Caco-2 (cell line): ENCODE measurements around the gene HDC. TPM values are rescaled to one million over a fixed set of nuclear protein-coding genes. Genes with fewer than 3 reads are reported as not detected.

ENCODE experiments used
- BruUV-seq: library from RNA; stranded (reverse); fragments of 400-500 nt; replicated peaks from 2 replicates; lab custom pipeline; 2021; lab: Mats Ljungman, UMichigan
- CTCF ChIA-PET: fragments of 300-600 bp; sonication (Branson Sonifier 250); formaldehyde crosslinking; loops from one replicate; lab custom pipeline; 2022; ENCODE audit warnings: antibody characterized with exemption; lab: Charles Lee
- POLR2A ChIA-PET: fragments of 300-600 bp; sonication (Branson Sonifier 250); formaldehyde crosslinking; loops from one replicate; lab custom pipeline; 2022; ENCODE audit warnings: antibody characterized with exemption; lab: Charles Lee
- DNase-seq, 2 experiments: peaks; one replicate each; pipeline versions ENCODE4 v3.0.0 to v3.0.0-alpha.2; 2020 to 2022
- H3K27me3 ChIP-seq: replicated peaks from 2 replicates; pipeline ENCODE4 v1.6.0; 2011; ENCODE audit warnings: low read length; ENCODE audit not compliant: control insufficient read depth, insufficient read depth
- H3K36me3 ChIP-seq: 2 replicates; pipeline ENCODE4 v1.5.1; 2011; ENCODE audit warnings: low read length; ENCODE audit not compliant: control insufficient read depth, insufficient read depth
- H3K4me1 ChIP-seq: fragments of 250-450 bp; sonication (Bioruptor Pico); 2 replicates; pipeline ENCODE4 v1.5.1; 2020; ENCODE audit warnings: mild to moderate bottlenecking
- H3K4me3 ChIP-seq: 2 replicates; pipeline ENCODE4 v1.5.1; 2011; ENCODE audit warnings: low read depth, mild to moderate bottlenecking, control low read depth, low read length
- H3K9me3 ChIP-seq: fragments of 250-450 bp; sonication (Bioruptor Pico); 2 replicates; pipeline ENCODE4 v1.5.1; 2020; ENCODE audit warnings: mild to moderate bottlenecking, moderate library complexity
- H3K27ac Mint-ChIP-seq: one replicate; pipeline ENCODE4 v1.8.0; 2022; ENCODE audit warnings: mixed read lengths; ENCODE audit not compliant: unreplicated experiment
- H3K27me3 Mint-ChIP-seq: one replicate; pipeline ENCODE4 v1.8.0; 2022; ENCODE audit warnings: mixed read lengths; ENCODE audit not compliant: insufficient read depth, unreplicated experiment
- H3K36me3 Mint-ChIP-seq: one replicate; pipeline ENCODE4 v1.8.0; 2022; ENCODE audit warnings: mild to moderate bottlenecking, mixed read lengths; ENCODE audit not compliant: insufficient read depth, unreplicated experiment
- H3K4me1 Mint-ChIP-seq: one replicate; pipeline ENCODE4 v1.8.0; 2022; ENCODE audit warnings: low read depth, mixed read lengths; ENCODE audit not compliant: unreplicated experiment
- H3K4me3 Mint-ChIP-seq: one replicate; pipeline ENCODE4 v1.8.0; 2022; ENCODE audit warnings: mild to moderate bottlenecking, moderate library complexity, mixed read lengths; ENCODE audit not compliant: unreplicated experiment
- H3K9me3 Mint-ChIP-seq: one replicate; pipeline ENCODE4 v1.8.0; 2022; ENCODE audit warnings: mixed read lengths; ENCODE audit not compliant: unreplicated experiment
- CTCF ChIP-seq, 2 experiments: fragments of 200-600 bp in 1 of 2; IDR thresholded peaks; 1 replicate in 1 of 2; 2 replicates in 1 of 2; pipeline versions ENCODE4 v1.5.1 to v1.8.0; 2011 to 2022; ENCODE audit warnings: antibody characterized with exemption in 1 of 2, control low read depth in 1 of 2, inconsistent platforms in 1 of 2, low read depth in 1 of 2, low read length in 1 of 2, mild to moderate bottlenecking in 1 of 2, moderate library complexity in 1 of 2; ENCODE audit not compliant: insufficient read depth in 1 of 2, severe bottlenecking in 1 of 2, unreplicated experiment in 1 of 2
- intact Hi-C: fragments of 100-400 bp; cut with micrococcal nuclease; formaldehyde crosslinking; loops from one replicate; pipeline ENCODE4 v1.10.0; 2022; ENCODE audit not compliant: unreplicated experiment
- total RNA-seq: library from RNA; stranded (reverse); gene quantifications from 2 replicates; pipeline ENCODE4 v1.2.3, GENCODE V29; 2022

Gene HDC
- total RNA-seq, 1 experiment from 2014 or later = not detected

- Histone ChIP-seq H3K36me3 (no peaks in the 10 kb centered on the region), H3K27me3 (no peaks in the 10 kb centered on the region), H3K4me1 (no peaks in the 10 kb centered on the region), H3K9me3 (no peaks in the 10 kb centered on the region), H3K4me3 (no peak overlapping the region)
- intact Hi-C loops = no loop called here
- ChIA-PET POLR2A (no interaction called here), CTCF (no interaction called here)
- TF ChIP-seq CTCF (IDR thresholded peaks at IDR 0.05; ENCODE audit: insufficient read depth in 1 of 2, low read depth in 1 of 2, low read length in 1 of 2, severe bottlenecking in 1 of 2, unreplicated experiment in 1 of 2) = no peak
- H3K27ac Mint-ChIP-seq = no peak overlapping the region
- H3K4me1 Mint-ChIP-seq = peaks cover 4% of the 10 kb centered on the region
- H3K36me3 Mint-ChIP-seq = no peaks in the 10 kb centered on the region
- H3K27me3 Mint-ChIP-seq = no peaks in the 10 kb centered on the region
- H3K9me3 Mint-ChIP-seq = no peaks in the 10 kb centered on the region
- H3K4me3 Mint-ChIP-seq = no peak overlapping the region
- BruUV-seq = no TSS peak
- DNase-seq = no peak
These were observed 16.4 kb downstream of the HDC start for GRCh38 chr15:50248994-50249582.

GRCh38 chr15:50247819-50248655, 17.5 kb downstream of the HDC start:
- Mint-ChIP-seq H3K27me3 (no peaks in the 10 kb centered on the region), H3K27ac (no peak overlapping the region), H3K9me3 (no peaks in the 10 kb centered on the region), H3K4me1 (peaks cover 4% of the 10 kb centered on the region), H3K4me3 (no peak overlapping the region), H3K36me3 (no peaks in the 10 kb centered on the region)
- BruUV-seq = no TSS peak
- ChIA-PET CTCF (no interaction called here), POLR2A (no interaction called here)
- DNase-seq = peak in 1 of 2 experiments; percentile 63
- no peaks in the 10 kb centered on the region for H3K4me1 ChIP-seq
- H3K9me3 ChIP-seq = no peaks in the 10 kb centered on the region
- intact Hi-C loops = no loop called here
- no peak overlapping the region for H3K4me3 ChIP-seq
- no peaks in the 10 kb centered on the region for H3K27me3 ChIP-seq
- no peak for TF ChIP-seq CTCF (IDR thresholded peaks at IDR 0.05; ENCODE audit: insufficient read depth in 1 of 2, low read depth in 1 of 2, low read length in 1 of 2, severe bottlenecking in 1 of 2, unreplicated experiment in 1 of 2)
- H3K36me3 ChIP-seq = no peaks in the 10 kb centered on the region

- ChIA-PET CTCF (no interaction called here), POLR2A (no interaction called here)
- Mint-ChIP-seq H3K4me1 (peaks cover 4% of the 10 kb centered on the region), H3K9me3 (no peaks in the 10 kb centered on the region), H3K27ac (no peak overlapping the region), H3K36me3 (no peaks in the 10 kb centered on the region), H3K27me3 (no peaks in the 10 kb centered on the region), H3K4me3 (no peak overlapping the region)
- Histone ChIP-seq H3K4me3 (no peak overlapping the region), H3K27me3 (no peaks in the 10 kb centered on the region), H3K4me1 (no peaks in the 10 kb centered on the region), H3K9me3 (no peaks in the 10 kb centered on the region), H3K36me3 (no peaks in the 10 kb centered on the region)
- BruUV-seq = no TSS peak
- TF ChIP-seq CTCF (IDR thresholded peaks at IDR 0.05; ENCODE audit: insufficient read depth in 1 of 2, low read depth in 1 of 2, low read length in 1 of 2, severe bottlenecking in 1 of 2, unreplicated experiment in 1 of 2) = no peak
- DNase-seq = no peak
- intact Hi-C loops = no loop called here
These were observed 18.9 kb downstream of the HDC start for GRCh38 chr15:50246631-50247030.
